ENCODE results near the gene CALM3. TPM values are rescaled to one million over a fixed set of nuclear protein-coding genes. Genes with fewer than 3 reads are reported as not detected.

CALM3 gene
- total and polyA plus RNA-seq, 2 of the 4 experiments (the other 2 are of a cell fraction): 91.6 to 501 TPM

- Histone ChIP-seq H2BK5ac (ENCODE audit: low read depth, low read length, poor library complexity, severe bottlenecking) (no peak overlapping the region), H3K14ac (replicated peaks; ENCODE audit: low read depth, low read length) (no peak overlapping the region), H4K8ac (ENCODE audit: low read depth in 2 of 2, low read length in 2 of 2) (no peak overlapping the region), H3K56ac (ENCODE audit: extremely low read depth, insufficient read depth, low read length) (no peak overlapping the region), H3K27ac (ENCODE audit: insufficient read depth, low read length) (no peak overlapping the region), H2BK120ac (ENCODE audit: low read depth, low read length) (no peak overlapping the region), H3K36me3 (ENCODE audit: control insufficient read depth, insufficient read depth, low read length) (no peaks in the 10 kb centered on the region), H4K20me1 (ENCODE audit: insufficient read depth, low read length) (peaks cover 4% of the 10 kb centered on the region; the same call in 1 of the 2 replicates), H2BK20ac (ENCODE audit: low read depth, low read length) (no peak overlapping the region), H4K5ac (ENCODE audit: low read depth, low read length) (no peak overlapping the region), H3K4me1 (ENCODE audit: control insufficient read depth, insufficient read depth, low read length) (peaks cover 3% of the 10 kb centered on the region; the same call in 1 of the 2 replicates), H3K18ac (ENCODE audit: low read depth, low read length) (no peak overlapping the region), H3K27me3 (ENCODE audit: control insufficient read depth, insufficient read depth, low read length) (no peaks in the 10 kb centered on the region; the same call in 1 of the 2 replicates), H3K4me3 (ENCODE audit: insufficient read depth, low read depth, low read length) (no peak overlapping the region), H3K9me3 (ENCODE audit: control insufficient read depth, insufficient read depth, low read length) (no peaks in the 10 kb centered on the region), H3K79me1 (ENCODE audit: low read depth in 1 of 2, low read length in 2 of 2) (no peaks in the 10 kb centered on the region), H3K4me2 (ENCODE audit: low read depth, low read length) (no peak overlapping the region), H2BK15ac (ENCODE audit: low read depth, low read length) (no peak overlapping the region), H3K23ac (ENCODE audit: low read depth, low read length) (no peak overlapping the region), H2AK5ac (ENCODE audit: low read depth, low read length) (no peak overlapping the region), H3K9ac (ENCODE audit: low read depth, low read length) (no peak overlapping the region), H3K4ac (ENCODE audit: low read depth, low read length) (no peak overlapping the region), H3K9me1 (ENCODE audit: insufficient read depth, low read length) (no peaks in the 10 kb centered on the region), H4K91ac (ENCODE audit: insufficient read depth, low read depth, low read length) (no peak overlapping the region), H2AFZ (replicated peaks; ENCODE audit: low read length, poor library complexity) (no peak overlapping the region), H2AK9ac (replicated peaks; ENCODE audit: low read depth, low read length, poor library complexity) (no peak overlapping the region)
- intact Hi-C loops (cut with micrococcal nuclease): no loop called here
- no peak for TF ChIP-seq ELK1 (IDR thresholded peaks at IDR 0.05; ENCODE audit: borderline replicate concordance, low read depth, low read length)
- no peak for TF ChIP-seq BHLHE40 (IDR thresholded peaks at IDR 0.05; ENCODE audit: low read depth, low read length)
- no peak for TF ChIP-seq RCOR1 (IDR thresholded peaks at IDR 0.05; ENCODE audit: insufficient replicate concordance, low read length)
- TF ChIP-seq RAD21 (IDR thresholded peaks at IDR 0.05; ENCODE audit: low read length): no peak
- no peak for TF ChIP-seq MXI1 (IDR thresholded peaks at IDR 0.05; ENCODE audit: borderline replicate concordance, low read depth, low read length)
- no peak for TF ChIP-seq SMC3 (IDR thresholded peaks at IDR 0.05; ENCODE audit: low read depth, low read length)
- TF ChIP-seq FOS (IDR thresholded peaks at IDR 0.05; ENCODE audit: low read depth, low read length): no peak
- TF ChIP-seq CTCF (conservative IDR thresholded peaks at IDR 0.05; ENCODE audit: low read depth, low read length): no peak
- in situ Hi-C loops (cut with MboI; ENCODE audit: low sequenced_read_pairs): no loop called here
- ChIA-PET POLR2A (ENCODE audit: unreplicated experiment) (no interaction called here), CTCF (no interaction called here)
- DNase-seq (no peak), ATAC-seq (ENCODE audit: low read depth) (no peak)
- no TSS peak for BruUV-seq (replicated peaks)
- dilution Hi-C loops (cut with HindIII; ENCODE audit: low sequenced_read_pairs, unreplicated experiment): no loop called here
- 80% methylated on average over 1 of the region's 2 CpGs; no CpG with 5 or more reads in 1 of the 2 experiments for WGBS, 2 experiments (ENCODE audit: extremely low coverage in 2 of 2, insufficient read length in 1 of 2)
Observed at GRCh38 chr19:46640656-46641055, 39.5 kb downstream of the CALM3 start.

Data from IMR-90 (cell line).